Suprapubic skin (tissue), 4 donors: ENCODE data around the gene POU5F1. TPM values are rescaled to one million over a fixed set of nuclear protein-coding genes. Genes with fewer than 3 reads are reported as not detected.
A peak's percentile ranks its signal among the peaks of the same experiment; 100 is the strongest.

ENCODE experiments used
- DNase-seq, 2 donors: peaks; one replicate each; pipeline ENCODE4 v3.0.0-alpha.2; 2019; ENCODE audit warnings: low spot score in 2 of 2
- H3K27ac ChIP-seq: fragments of 200-600 bp; sonication (generic); one replicate; pipeline ENCODE4 v1.5.1; 2019
- H3K27me3 ChIP-seq: fragments of 200-600 bp; sonication (generic); one replicate; pipeline ENCODE4 v1.5.1; 2019
- H3K36me3 ChIP-seq: fragments of 200-600 bp; sonication (generic); one replicate; pipeline ENCODE4 v1.5.1; 2019
- H3K4me1 ChIP-seq: fragments of 200-600 bp; sonication (generic); one replicate; pipeline ENCODE4 v1.5.1; 2019
- H3K4me3 ChIP-seq: fragments of 200-600 bp; sonication (generic); one replicate; pipeline ENCODE4 v1.5.1; 2019; ENCODE audit warnings: mild to moderate bottlenecking
- H3K9me3 ChIP-seq: fragments of 200-600 bp; sonication (generic); one replicate; pipeline ENCODE4 v1.5.1; 2019
- EP300 ChIP-seq: sonication (generic); formaldehyde crosslinking; IDR thresholded peaks from one replicate; pipeline ENCODE4 v1.6.1; 2017; ENCODE audit warnings: antibody characterized with exemption
- POLR2A ChIP-seq, 2 donors: fragments of 450-650 bp; IDR thresholded peaks; one replicate each; pipeline ENCODE4 v1.6.1; 2017; ENCODE audit warnings: antibody characterized with exemption in 2 of 2, mild to moderate bottlenecking in 2 of 2, moderate library complexity in 2 of 2
- POLR2AphosphoS5 ChIP-seq, 3 donors: sonication (generic); formaldehyde crosslinking; IDR thresholded peaks; one replicate each; pipeline ENCODE4 v1.6.1; 2017; ENCODE audit warnings: antibody characterized with exemption in 3 of 3
- WGBS: methylation state at CpG from one replicate; pipeline ENCODE4 v1.1.5; 2018; 5-methylcytosine and 5-hydroxymethylcytosine counted together
- total RNA-seq, 4 donors: library from RNA; depleted of rRNA; stranded (reverse); fragments of >200 nt; gene quantifications; one replicate each; pipeline ENCODE4 v1.1.0, GENCODE V29; 2016
- TF ChIP-seq, protein P1 (sequence below), 2 donors: fragments of 200-600 bp in 1 of 2; fragments of 450-650 bp in 1 of 2; sonication (generic) in 1 of 2; IDR thresholded peaks; one replicate each; pipeline ENCODE4 v1.5.1; 2016 to 2019; ENCODE audit warnings: antibody characterized with exemption in 2 of 2, mild to moderate bottlenecking in 1 of 2, moderate library complexity in 1 of 2

The POU5F1 gene
- total RNA-seq, 4 donors from 2014 or later: 0.85 to 13.0 (median 7.7) TPM

DNA sequence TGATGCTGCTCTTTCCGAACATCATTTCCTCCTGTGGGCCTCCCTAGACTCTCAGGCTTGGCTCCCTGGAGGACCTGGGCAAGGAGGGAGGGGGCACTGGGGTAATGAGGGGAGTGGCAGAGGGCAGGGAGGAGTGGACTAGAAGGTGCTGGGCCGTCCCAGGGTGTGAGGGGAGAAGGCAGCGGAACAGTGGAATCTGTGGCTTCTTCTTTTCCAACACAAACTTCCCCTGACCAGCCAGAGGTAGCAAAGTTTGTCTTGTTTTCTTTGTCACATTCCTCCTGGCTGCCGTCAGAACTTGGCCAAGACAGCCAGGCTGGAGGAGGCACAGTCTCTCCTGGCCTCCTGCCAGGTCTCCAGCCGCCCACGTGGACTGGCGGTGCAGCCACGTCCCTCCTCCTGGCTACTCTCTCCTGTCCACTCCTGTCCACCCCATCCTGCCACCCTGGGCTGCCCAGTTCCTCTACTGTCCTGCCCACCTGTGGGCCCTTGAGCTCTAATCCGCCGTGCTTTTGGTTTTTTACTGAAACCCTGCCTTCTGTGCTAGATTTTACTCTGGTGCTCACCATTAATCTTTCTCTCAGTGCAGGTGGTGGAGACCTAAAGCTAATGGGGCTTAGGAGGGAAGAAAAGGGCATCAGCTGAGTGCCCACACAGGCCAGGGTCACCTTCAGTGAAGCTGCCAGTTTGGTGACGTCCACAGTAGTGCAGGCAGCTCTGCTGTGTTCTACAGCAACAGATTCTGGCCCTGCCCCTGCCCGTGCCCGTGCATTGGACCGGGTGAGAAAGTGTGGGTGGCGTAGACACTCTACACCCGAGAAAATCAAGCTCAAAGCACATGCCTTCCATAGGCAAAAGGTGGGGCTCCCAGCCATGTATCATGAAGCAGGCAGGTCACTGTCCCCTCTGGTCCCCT, 47.4 kb downstream of the POU5F1 start:
- Histone ChIP-seq H3K4me3 (no peak overlapping the region), H3K36me3 (no peaks in the 10 kb centered on the region), H3K9me3 (no peaks in the 10 kb centered on the region), H3K27me3 (no peaks in the 10 kb centered on the region), H3K4me1 (peaks cover 63% of the 10 kb centered on the region), H3K27ac (no peak overlapping the region)
- TF ChIP-seq EP300 (no peak), POLR2A (IDR thresholded peaks at IDR 0.05) (no peak), POLR2AphosphoS5 (IDR thresholded peaks at IDR 0.05) (no peak)
- TF ChIP-seq, protein P1, sequence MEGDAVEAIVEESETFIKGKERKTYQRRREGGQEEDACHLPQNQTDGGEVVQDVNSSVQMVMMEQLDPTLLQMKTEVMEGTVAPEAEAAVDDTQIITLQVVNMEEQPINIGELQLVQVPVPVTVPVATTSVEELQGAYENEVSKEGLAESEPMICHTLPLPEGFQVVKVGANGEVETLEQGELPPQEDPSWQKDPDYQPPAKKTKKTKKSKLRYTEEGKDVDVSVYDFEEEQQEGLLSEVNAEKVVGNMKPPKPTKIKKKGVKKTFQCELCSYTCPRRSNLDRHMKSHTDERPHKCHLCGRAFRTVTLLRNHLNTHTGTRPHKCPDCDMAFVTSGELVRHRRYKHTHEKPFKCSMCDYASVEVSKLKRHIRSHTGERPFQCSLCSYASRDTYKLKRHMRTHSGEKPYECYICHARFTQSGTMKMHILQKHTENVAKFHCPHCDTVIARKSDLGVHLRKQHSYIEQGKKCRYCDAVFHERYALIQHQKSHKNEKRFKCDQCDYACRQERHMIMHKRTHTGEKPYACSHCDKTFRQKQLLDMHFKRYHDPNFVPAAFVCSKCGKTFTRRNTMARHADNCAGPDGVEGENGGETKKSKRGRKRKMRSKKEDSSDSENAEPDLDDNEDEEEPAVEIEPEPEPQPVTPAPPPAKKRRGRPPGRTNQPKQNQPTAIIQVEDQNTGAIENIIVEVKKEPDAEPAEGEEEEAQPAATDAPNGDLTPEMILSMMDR (IDR thresholded peaks at IDR 0.05): no peak
- WGBS: 32% methylated on average over 16 of the region's 16 CpGs
- DNase-seq: no peak

DNA sequence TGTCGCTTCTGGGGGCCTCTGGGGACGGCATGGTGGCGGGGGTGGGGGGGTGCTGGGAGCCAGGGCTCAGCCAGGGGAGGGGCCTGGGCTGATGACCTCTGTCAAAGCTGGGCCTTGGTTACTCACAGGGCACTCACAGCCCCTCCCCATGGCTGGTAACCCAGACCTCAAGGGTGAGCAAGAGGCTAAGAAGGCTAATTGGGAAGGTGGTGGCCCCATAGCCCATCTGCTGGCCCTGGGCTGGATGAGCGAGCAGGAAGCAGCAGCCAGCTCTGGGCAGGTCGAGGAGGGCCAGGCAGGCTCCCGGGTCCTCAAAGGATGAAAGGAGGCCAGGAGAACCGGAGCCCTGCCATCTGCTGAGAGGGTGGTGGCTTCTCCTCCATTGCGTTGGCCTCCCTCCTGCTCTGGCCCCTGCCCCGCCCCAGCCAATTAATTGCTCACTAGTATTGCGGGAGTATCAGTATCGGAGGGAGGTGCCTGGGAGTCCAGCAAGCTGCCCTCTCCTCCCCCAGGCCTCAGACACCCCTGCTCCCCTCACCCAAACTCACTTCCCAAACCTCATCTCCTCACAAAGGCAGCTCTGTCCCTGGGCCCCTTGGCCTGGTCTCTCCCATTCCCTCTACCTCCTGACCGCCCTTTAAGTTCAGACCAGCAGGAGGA, 49.2 kb downstream of the POU5F1 start:
- no peak overlapping the region for H3K27ac ChIP-seq
- no peak for DNase-seq
- no peak for TF ChIP-seq POLR2A (IDR thresholded peaks at IDR 0.05)
- TF ChIP-seq, protein P1 (IDR thresholded peaks at IDR 0.05): no peak
- no peak for TF ChIP-seq EP300
- no peak for TF ChIP-seq POLR2AphosphoS5 (IDR thresholded peaks at IDR 0.05)
- H3K27me3 ChIP-seq: no peaks in the 10 kb centered on the region
- H3K4me1 ChIP-seq: peaks cover 63% of the 10 kb centered on the region
- no peak overlapping the region for H3K4me3 ChIP-seq
- 91% methylated on average over 8 of the region's 12 CpGs for WGBS
- no peaks in the 10 kb centered on the region for H3K9me3 ChIP-seq
- H3K36me3 ChIP-seq: no peaks in the 10 kb centered on the region

GRCh38 chr6:31120151-31120915, 50.1 kb downstream of the POU5F1 start, which contains the start of gene CDSN:
TSS of gene CDSN (minus strand) at chr6:31120446. CDS start at chr6:31120419, 27 bp downstream.
- H3K4me1 ChIP-seq: peaks cover 64% of the 10 kb centered on the region
- H3K36me3 ChIP-seq: no peaks in the 10 kb centered on the region
- H3K4me3 ChIP-seq: no peak within 1 kb of the TSS
- no peak for DNase-seq
- no peaks in the 10 kb centered on the region for H3K27me3 ChIP-seq
- TF ChIP-seq EP300 (no peak), POLR2AphosphoS5 (IDR thresholded peaks at IDR 0.05) (no peak), POLR2A (IDR thresholded peaks at IDR 0.05) (no peak)
- TF ChIP-seq, protein P1 (IDR thresholded peaks at IDR 0.05): no peak
- H3K27ac ChIP-seq: no peak within 1 kb of the TSS
- H3K9me3 ChIP-seq: no peaks in the 10 kb centered on the region
- 71% methylated on average over 19 of the region's 26 CpGs for WGBS

DNA sequence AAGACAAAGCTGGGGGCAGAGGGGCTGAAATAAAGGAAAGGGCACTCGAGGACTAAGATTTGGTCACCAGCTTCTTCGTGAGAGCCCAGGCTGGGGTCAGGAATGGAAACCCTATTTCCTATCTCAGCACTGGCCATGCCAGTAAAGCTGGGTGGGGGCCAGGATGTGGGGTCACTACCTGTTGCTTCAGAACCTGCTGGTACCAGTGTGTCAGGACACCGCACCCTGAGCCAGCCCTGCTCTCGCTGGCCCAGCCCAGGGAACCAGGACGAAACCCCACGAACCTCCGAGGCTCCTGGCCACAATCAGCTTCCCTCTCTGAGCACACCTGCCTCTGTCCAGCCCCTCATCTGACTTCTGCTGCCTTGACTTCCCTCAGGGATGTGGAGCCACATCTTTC, 52.3 kb downstream of the POU5F1 start:
- peaks cover 73% of the 10 kb centered on the region for H3K4me1 ChIP-seq
- no peak overlapping the region for H3K27ac ChIP-seq
- no peaks in the 10 kb centered on the region for H3K9me3 ChIP-seq

GRCh38 chr6:31116661-31117385, 53.7 kb downstream of the POU5F1 start:
- no peak for DNase-seq
- Histone ChIP-seq H3K27ac (peak overlapping the region; percentile 42), H3K9me3 (no peaks in the 10 kb centered on the region), H3K4me3 (peak overlapping the region; percentile 28), H3K36me3 (no peaks in the 10 kb centered on the region), H3K4me1 (peaks cover 61% of the 10 kb centered on the region), H3K27me3 (no peaks in the 10 kb centered on the region)
- 64% methylated on average over 17 of the region's 19 CpGs for WGBS
- TF ChIP-seq POLR2A (IDR thresholded peaks at IDR 0.05) (no peak), EP300 (no peak), POLR2AphosphoS5 (IDR thresholded peaks at IDR 0.05) (no peak)
- TF ChIP-seq, protein P1 (IDR thresholded peaks at IDR 0.05): no peak

More for the DNA sequence above, 52.3 kb downstream of the POU5F1 start:
- WGBS: 88% methylated on average over 7 of the region's 7 CpGs
- Histone ChIP-seq H3K4me3 (no peak overlapping the region), H3K27me3 (no peaks in the 10 kb centered on the region), H3K36me3 (no peaks in the 10 kb centered on the region)
- no peak for DNase-seq
- TF ChIP-seq POLR2A (IDR thresholded peaks at IDR 0.05) (no peak), EP300 (no peak)
